ENCODE results near the gene ADAMTSL2.

Gene ADAMTSL2

GRCh38 chr9:133536080-133536479, 1.6 kb downstream of the ADAMTSL2 start:
- no peak for FAIRE-seq

DNA sequence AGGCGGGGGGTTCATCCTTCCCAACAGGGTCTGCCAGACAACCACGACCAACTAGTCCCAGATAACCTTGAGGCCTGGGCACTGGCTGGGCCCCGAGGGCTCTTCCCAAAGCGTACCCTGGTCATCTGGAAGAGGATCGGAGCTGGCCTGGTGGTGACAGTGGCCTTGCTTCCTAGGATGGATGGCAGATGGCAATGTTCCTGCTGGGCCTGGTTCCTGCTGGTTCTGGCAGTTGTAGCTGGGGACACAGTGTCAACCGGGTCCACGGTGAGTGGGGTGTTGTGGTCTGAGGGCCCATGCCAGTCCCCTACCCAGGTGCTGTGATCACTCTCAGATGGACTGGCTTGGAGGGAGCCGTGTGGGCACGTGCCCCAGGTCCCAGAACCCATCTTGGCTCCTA, 2.0 kb downstream of the ADAMTSL2 start:
- no peak for FAIRE-seq

GRCh38 chr9:133537257-133537656, 2.8 kb downstream of the ADAMTSL2 start:
- FAIRE-seq, result no peak

DNA sequence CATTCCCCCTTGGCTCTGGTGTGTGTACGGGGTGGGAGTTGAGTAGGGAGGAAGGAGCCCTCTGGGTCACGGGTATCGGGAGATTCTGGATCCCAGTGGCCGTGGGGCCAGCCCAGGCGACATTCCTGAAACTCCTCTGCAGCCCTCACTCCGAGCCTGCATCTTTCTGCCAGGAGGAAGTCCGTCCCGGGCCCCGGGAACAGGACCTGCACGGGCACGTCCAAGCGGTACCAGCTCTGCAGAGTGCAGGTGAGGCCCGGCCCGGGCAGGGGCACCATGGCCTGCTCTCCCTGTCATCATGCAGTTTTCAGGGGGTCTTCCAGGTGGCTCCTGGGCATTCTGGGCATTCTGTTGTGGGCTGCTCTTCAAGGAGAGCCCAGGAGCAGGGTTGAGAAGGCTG, 3.7 kb downstream of the ADAMTSL2 start:
- FAIRE-seq, result no peak

DNA sequence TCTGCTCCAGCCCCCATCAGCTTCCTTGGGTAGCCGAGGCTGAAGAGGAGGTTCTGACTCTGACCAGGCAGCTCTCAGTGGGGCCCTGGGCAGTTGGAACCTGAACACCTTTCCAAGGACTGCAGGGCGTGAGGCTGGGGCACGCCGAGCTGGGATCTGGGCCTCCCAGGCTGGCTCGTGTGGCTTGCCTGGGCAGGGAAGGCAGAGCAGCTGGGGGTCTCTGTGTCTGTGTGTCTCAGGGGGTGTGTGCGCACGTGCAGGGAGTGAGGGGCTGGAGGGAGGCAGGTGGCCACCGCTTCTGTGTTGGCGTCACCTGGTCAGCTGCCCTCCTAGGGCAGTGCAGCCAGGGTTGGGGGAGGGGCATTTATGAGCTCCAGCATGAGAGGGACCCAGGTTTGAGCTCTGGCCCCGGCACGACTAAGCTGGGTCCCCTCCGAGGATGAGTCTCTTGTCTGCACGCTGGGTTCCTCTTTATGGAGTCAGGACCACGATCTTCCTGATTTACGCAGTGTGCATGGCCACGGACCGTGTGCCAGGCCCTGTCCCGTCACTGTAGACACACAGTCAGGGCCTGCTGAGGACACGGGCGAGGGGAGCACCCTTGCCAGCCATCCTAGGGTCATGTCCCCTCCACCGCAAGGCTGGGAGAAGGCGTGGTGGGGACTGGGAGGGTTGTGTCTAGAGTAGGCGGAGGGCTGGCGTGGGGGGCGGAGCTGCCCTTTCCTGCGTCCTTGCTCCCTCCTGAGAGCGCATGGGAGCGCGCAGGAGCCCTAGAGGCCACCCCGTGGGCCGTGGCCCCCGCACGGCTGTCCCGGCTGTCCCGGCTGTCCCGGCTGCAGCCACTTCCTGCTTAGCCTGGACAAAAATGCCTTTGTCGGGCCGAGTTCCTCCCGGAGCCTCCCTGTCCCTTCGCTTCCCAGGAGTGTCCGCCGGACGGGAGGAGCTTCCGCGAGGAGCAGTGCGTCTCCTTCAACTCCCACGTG, 4.6 kb downstream of the ADAMTSL2 start:
- no peak for FAIRE-seq

DNA sequence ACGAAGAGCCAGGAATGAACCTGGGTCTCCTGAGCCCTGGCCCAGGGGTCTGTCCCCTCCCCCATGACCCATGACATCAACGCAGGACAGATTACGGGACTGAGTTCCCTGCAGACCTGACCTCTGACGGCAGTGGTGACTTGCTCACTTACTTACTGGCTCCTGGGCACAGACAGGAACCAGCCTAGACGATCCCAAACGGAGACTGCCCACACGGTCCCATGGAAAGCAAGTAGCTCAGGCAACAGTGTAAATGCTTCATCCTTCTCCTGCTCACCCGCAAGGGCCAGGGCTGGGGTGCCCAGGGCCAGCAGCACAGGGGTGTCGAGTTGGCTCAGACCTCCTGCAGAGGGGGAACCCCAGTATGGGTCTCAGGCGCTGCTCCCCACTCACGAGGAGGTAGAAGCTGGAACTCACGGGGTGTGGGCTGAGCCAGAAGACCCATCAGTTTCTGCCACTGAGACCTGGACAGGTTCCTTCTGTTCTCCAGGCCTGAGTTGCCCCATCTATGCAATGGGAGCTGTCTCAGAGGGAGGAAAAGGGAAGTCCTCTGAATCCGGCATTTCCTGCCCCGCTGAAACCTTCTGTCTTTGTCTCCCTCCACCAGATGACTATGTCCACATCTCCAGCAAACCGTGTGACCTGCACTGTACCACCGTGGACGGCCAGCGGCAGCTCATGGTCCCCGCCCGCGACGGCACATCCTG, 5.6 kb downstream of the ADAMTSL2 start:
- FAIRE-seq, result no peak

GRCh38 chr9:133540698-133541025, 6.2 kb downstream of the ADAMTSL2 start:
- FAIRE-seq, result no peak

GRCh38 chr9:133542002-133542401, 7.5 kb downstream of the ADAMTSL2 start:
- no peak for FAIRE-seq

GRCh38 chr9:133543772-133544467, 9.4 kb downstream of the ADAMTSL2 start:
- FAIRE-seq, result no peak

- FAIRE-seq, result no peak
Observed at GRCh38 chr9:133545494-133546286, 11.2 kb downstream of the ADAMTSL2 start.

GRCh38 chr9:133546287-133546680, 11.8 kb downstream of the ADAMTSL2 start:
- FAIRE-seq, result no peak

- FAIRE-seq, result no peak
Observed at GRCh38 chr9:133547116-133547515, 12.6 kb downstream of the ADAMTSL2 start.

GRCh38 chr9:133551446-133551845, 16.9 kb downstream of the ADAMTSL2 start:
- FAIRE-seq, result no peak

DNA sequence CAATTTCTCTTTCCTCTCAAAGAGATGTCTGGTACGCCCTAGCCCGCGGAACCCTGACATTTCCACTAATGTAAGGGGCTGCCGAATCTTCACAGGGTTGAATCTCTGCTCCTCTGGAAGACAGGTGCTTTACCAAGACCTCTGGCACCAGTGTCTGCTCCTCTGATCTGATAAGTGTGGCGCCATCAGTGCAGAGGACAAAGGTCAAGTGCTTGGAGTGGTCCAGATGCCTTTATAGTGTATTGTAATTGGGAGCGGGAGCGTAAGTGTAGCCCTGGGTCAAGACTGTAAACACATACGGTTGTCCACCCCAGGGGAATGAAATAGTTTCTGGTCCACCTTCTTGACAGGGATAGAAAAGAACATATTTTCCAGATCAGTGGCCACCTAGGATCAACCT, 17.7 kb downstream of the ADAMTSL2 start:
- no peak for FAIRE-seq

DNA sequence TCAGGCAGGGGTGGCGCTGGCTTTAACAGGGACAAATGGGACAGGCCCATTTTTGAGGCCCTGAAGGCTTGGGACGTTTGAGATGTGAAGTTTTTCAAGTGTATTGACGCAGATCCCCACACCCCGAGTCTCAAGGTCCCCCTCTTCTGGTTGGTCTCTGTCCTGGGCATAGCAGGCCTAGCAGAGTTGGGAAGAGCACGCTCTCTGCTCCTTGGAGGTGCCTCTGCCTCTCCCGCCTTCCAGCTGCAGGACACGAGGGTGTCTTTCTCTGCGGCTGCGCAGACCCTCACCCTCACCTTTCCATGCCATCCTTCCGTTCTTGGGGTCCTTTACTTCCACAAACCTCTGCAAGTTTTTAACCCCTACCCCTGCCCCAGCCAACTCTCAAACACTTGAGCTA, 18.6 kb downstream of the ADAMTSL2 start:
- FAIRE-seq, result no peak

DNA sequence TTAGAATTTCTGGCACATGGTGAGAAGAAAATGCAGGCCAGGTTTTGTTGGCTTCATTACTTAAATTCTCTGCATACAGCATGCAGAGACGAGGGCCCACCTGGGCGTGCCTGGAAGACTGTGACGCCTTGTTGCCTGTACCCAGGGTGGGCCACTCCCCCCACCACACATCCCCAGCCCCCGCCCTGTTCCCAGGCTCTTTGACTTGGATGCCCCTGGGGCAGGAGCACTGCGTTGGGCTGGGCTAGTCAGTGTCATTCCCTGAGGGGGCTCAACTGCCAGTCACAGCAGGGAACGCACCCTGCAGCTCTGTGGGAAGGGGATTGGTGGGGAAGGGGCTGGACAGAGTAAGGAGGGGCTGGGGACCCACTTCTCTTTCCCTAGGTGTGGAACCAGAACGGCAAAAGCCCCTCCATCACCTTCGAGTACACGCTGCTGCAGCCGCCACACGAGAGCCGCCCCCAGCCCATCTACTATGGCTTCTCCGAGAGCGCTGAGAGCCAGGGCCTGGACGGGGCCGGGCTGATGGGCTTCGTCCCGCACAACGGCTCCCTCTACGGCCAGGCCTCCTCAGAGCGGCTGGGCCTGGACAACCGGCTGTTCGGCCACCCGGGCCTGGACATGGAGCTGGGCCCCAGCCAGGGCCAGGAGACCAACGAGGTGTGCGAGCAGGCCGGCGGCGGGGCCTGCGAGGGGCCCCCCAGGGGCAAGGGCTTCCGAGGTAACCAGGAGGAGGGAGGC, 19.6 kb downstream of the ADAMTSL2 start:
- no peak for FAIRE-seq

DNA sequence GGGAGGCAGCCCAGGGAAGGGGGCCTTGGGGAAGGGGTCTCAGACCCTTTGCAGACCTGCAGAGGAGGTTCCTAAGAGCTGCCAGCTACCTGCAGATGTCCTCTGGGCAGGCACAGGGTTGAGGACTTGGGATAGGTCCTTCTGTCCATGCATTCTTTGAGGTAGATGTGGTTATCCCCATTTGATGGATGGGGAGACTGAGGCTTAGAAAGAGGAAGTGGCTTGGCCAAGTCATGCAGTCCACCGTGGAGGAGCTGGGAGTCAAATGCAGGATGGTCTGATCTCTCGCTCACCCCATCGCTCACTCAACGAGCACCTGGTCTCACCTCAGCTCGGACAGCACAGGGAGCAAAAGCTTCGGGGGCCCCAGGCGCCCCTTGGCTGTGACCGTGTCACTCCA, 20.2 kb downstream of the ADAMTSL2 start:
- no peak for FAIRE-seq

GRCh38 chr9:133556354-133556753, 21.9 kb downstream of the ADAMTSL2 start:
- FAIRE-seq, result no peak

DNA sequence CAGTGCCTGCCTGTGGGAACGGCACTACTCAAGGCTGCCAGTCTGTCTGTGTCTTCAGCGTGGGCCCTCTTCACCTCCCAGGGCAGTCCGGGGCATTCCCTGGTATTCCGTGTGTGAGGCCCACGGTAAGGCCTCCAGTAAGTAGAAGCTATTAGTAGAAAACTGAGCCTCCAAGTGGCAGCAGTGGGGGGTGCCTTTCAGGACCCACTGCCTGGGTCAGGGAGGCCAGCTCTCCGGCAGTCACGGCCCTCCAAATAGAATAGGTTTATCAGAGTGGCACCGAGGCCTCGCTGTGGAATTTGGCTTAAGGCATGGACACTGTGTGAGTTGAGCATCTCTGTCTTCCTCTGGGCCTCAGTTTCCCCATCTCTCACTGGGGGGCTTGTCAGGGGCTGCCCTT, 23.1 kb downstream of the ADAMTSL2 start:
- no peak for FAIRE-seq

DNA sequence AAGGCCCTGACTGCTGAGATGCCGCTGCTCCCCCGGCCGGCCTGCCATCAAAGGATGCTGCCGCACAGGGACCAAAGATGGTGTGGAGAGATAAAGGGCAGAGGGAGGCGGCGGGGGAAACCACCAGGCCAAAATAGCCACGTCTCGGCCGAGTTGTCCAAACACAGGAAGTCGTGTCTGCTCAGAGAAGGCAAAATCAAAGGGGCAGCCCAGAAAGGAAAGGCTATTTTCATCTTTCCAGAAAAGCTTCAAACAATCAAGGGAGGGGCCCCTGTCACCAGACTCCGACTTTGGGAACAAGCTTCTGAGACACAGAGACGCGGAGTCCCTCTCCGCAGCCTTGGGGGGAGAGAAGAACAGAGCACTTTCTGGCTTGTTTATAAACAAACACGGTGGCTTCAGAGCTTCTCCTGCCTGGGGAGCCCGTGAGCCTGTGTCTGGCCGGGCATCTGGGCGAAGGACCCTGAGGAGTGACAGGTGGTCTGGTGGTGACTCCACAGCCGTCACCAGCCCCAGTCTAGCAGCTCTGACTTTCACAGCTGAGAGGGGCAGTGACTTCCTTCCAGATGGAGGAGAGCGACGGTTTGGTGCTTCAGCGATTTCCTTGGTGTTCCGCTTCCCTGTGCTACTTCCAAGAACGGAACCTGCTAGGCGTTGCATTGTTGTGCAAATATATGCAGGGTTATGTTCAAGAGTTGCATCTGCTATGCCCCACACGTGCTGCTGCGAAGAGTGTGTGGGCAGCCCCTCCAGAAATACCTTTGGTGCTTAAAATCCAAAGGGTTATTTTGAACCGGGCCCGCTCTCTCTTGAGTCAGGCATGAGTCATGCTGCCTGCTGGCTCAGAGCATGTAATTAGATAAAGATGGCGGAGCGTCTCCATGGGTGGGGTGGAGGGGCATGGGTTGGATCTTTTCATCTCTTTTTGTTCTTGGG, 24.0 kb downstream of the ADAMTSL2 start:
- no peak for FAIRE-seq

- no peak for FAIRE-seq
Observed at GRCh38 chr9:133560311-133560710, 25.8 kb downstream of the ADAMTSL2 start.

Measured in colon (tissue), 2 donors.